Measurements from ENCODE around the gene PSMA6. TPM values are rescaled to one million over a fixed set of nuclear protein-coding genes. Genes with fewer than 3 reads are reported as not detected.

Gene PSMA6
- total RNA-seq, 1 donor from 2014 or later, result 344 TPM

GRCh38 chr14:35281341-35281740, 10.8 kb upstream of the PSMA6 start:
- Histone ChIP-seq H3K4me2 (no peak overlapping the region), H3F3A (ENCODE audit: low read depth) (no peaks in the 10 kb centered on the region), H3K4me1 (no peaks in the 10 kb centered on the region), H3K79me2 (ENCODE audit: low read depth) (no peaks in the 10 kb centered on the region), H3K9me3 (ENCODE audit: low read depth) (no peaks in the 10 kb centered on the region), H3K27ac (no peak overlapping the region), H3K36me3 (no peaks in the 10 kb centered on the region), H3K4me3 (no peak overlapping the region), H3K9ac (no peak overlapping the region), H3K27me3 (no peaks in the 10 kb centered on the region), H4K20me1 (ENCODE audit: low read depth) (no peaks in the 10 kb centered on the region), H2AFZ (replicated peaks) (no peak overlapping the region)
- Mint-ChIP-seq H3K27me3 (ENCODE audit: insufficient read depth, low read depth) (no peaks in the 10 kb centered on the region), H3K4me1 (no peaks in the 10 kb centered on the region), H3K27ac (no peak overlapping the region), H3K9me3 (no peaks in the 10 kb centered on the region), H3K4me3 (no peak overlapping the region), H3K36me3 (peaks cover 3% of the 10 kb centered on the region)
- DNase-seq (ENCODE audit: low spot score), result no peak
- no peak for TF ChIP-seq EZH2 (IDR thresholded peaks at IDR 0.05)
- TF ChIP-seq, protein P1, sequence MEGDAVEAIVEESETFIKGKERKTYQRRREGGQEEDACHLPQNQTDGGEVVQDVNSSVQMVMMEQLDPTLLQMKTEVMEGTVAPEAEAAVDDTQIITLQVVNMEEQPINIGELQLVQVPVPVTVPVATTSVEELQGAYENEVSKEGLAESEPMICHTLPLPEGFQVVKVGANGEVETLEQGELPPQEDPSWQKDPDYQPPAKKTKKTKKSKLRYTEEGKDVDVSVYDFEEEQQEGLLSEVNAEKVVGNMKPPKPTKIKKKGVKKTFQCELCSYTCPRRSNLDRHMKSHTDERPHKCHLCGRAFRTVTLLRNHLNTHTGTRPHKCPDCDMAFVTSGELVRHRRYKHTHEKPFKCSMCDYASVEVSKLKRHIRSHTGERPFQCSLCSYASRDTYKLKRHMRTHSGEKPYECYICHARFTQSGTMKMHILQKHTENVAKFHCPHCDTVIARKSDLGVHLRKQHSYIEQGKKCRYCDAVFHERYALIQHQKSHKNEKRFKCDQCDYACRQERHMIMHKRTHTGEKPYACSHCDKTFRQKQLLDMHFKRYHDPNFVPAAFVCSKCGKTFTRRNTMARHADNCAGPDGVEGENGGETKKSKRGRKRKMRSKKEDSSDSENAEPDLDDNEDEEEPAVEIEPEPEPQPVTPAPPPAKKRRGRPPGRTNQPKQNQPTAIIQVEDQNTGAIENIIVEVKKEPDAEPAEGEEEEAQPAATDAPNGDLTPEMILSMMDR (IDR thresholded peaks at IDR 0.05), result no peak
- TF ChIP-seq EZH2phosphoT487 (IDR thresholded peaks at IDR 0.05), result no peak

- TF ChIP-seq, protein P1 (IDR thresholded peaks at IDR 0.05), result no peak
- TF ChIP-seq EZH2 (IDR thresholded peaks at IDR 0.05) (no peak), EZH2phosphoT487 (IDR thresholded peaks at IDR 0.05) (no peak)
- H3K27me3 Mint-ChIP-seq (ENCODE audit: insufficient read depth, low read depth), result no peaks in the 10 kb centered on the region
- H3K9me3 Mint-ChIP-seq, result no peaks in the 10 kb centered on the region
- no peaks in the 10 kb centered on the region for H3K27me3 ChIP-seq
- no peaks in the 10 kb centered on the region for H3K79me2 ChIP-seq (ENCODE audit: low read depth)
- no peaks in the 10 kb centered on the region for H3K9me3 ChIP-seq (ENCODE audit: low read depth)
- no peak overlapping the region for H3K27ac ChIP-seq
- H2AFZ ChIP-seq (replicated peaks), result no peak overlapping the region
- no peak overlapping the region for H3K27ac Mint-ChIP-seq
- no peak for DNase-seq (ENCODE audit: low spot score)
- H3K4me3 ChIP-seq, result no peak overlapping the region
- H3K4me3 Mint-ChIP-seq, result no peak overlapping the region
- H3K4me1 ChIP-seq, result no peaks in the 10 kb centered on the region
- H3K36me3 ChIP-seq, result no peaks in the 10 kb centered on the region
- H3K9ac ChIP-seq, result no peak overlapping the region
- peaks cover 1% of the 10 kb centered on the region for H3K36me3 Mint-ChIP-seq
- H3K4me1 Mint-ChIP-seq, result no peaks in the 10 kb centered on the region
- H3K4me2 ChIP-seq, result no peak overlapping the region
- H3F3A ChIP-seq (ENCODE audit: low read depth), result no peaks in the 10 kb centered on the region
- H4K20me1 ChIP-seq (ENCODE audit: low read depth), result no peaks in the 10 kb centered on the region
Measured at GRCh38 chr14:35284506-35284905, 7.7 kb upstream of the PSMA6 start.

GRCh38 chr14:35285168-35286002, 6.8 kb upstream of the PSMA6 start:
- Histone ChIP-seq H3K9me3 (ENCODE audit: low read depth) (no peaks in the 10 kb centered on the region), H3K4me1 (no peaks in the 10 kb centered on the region), H3K27ac (no peak overlapping the region), H3K27me3 (no peaks in the 10 kb centered on the region), H3K4me3 (no peak overlapping the region), H2AFZ (replicated peaks) (no peak overlapping the region), H3K79me2 (ENCODE audit: low read depth) (no peaks in the 10 kb centered on the region), H3F3A (ENCODE audit: low read depth) (no peaks in the 10 kb centered on the region), H3K9ac (no peak overlapping the region), H4K20me1 (ENCODE audit: low read depth) (no peaks in the 10 kb centered on the region), H3K4me2 (no peak overlapping the region), H3K36me3 (no peaks in the 10 kb centered on the region)
- no peaks in the 10 kb centered on the region for H3K36me3 Mint-ChIP-seq
- DNase-seq (ENCODE audit: low spot score), result no peak
- no peaks in the 10 kb centered on the region for H3K27me3 Mint-ChIP-seq (ENCODE audit: insufficient read depth, low read depth)
- no peaks in the 10 kb centered on the region for H3K9me3 Mint-ChIP-seq
- no peak overlapping the region for H3K4me3 Mint-ChIP-seq
- H3K27ac Mint-ChIP-seq, result no peak overlapping the region
- H3K4me1 Mint-ChIP-seq, result peaks cover under 1% of the 10 kb centered on the region
- TF ChIP-seq EZH2phosphoT487 (IDR thresholded peaks at IDR 0.05), result no peak
- TF ChIP-seq, protein P1 (IDR thresholded peaks at IDR 0.05), result no peak
- TF ChIP-seq EZH2 (IDR thresholded peaks at IDR 0.05), result no peak

Measured in neural progenitor cell (in vitro differentiated cells).